ENCODE results near the gene EYS.
"Not testable (repeated sequence)": the region's sequence is repeated elsewhere in the genome, so short reads cannot be mapped to it uniquely, and the experiment has no call there.

The EYS gene

DNA sequence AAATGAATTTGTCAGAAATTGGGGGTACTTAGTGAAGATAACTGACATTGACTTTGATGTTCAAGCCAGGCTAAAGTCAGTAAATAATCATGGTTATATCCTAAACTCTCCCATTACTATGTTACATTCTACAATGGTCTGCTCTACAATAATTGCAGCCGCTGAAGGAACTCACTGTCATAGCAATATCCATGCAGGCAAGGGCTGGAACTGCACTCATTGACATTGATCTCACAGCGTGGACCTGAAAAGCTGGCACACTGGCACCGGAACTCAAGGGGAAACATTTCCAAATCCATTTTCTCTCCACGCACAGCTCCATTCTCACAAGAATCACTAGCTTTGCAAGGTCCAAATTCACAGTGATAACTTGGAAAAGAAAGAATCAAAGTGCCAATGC, 702.7 kb downstream of the EYS start:
- no peaks in the 10 kb centered on the region for H3K9me3 ChIP-seq (replicated peaks; ENCODE audit: low read length)
- H3K9ac ChIP-seq (ENCODE audit: low read depth, low read length): no peak overlapping the region
- no peak overlapping the region for H3K4me2 ChIP-seq (ENCODE audit: low read length)
- H3K27me3 ChIP-seq (ENCODE audit: control insufficient read depth, insufficient read depth, low read length): no peaks in the 10 kb centered on the region
- H3K36me3 ChIP-seq (ENCODE audit: insufficient read depth, low read length): no peaks in the 10 kb centered on the region
- no peak overlapping the region for H3K4me3 ChIP-seq (ENCODE audit: low read length)
- no peaks in the 10 kb centered on the region for H3K4me1 ChIP-seq (ENCODE audit: control insufficient read depth, insufficient read depth, low read length)

DNA sequence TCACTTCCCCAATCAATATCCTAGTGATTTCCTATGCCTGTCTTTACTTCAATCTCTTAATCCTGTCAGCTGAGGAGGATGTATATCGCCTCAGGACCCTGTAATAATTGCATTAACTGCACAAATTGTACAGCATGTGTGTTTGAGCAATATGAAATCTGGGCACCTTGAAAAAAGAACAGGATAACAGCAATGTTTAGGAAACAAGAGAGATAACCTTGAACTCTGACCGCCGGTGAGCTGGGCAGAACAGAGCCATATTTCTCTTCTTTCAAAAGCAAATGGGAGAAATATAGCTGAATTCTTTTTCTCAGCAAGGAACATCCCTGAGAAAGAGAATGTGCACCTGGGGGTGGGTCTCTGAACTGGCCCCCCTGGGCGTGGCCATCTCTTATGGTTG, 704.1 kb downstream of the EYS start:
- not testable (repeated sequence) for H3K9me3 ChIP-seq (replicated peaks; ENCODE audit: low read length)

DNA sequence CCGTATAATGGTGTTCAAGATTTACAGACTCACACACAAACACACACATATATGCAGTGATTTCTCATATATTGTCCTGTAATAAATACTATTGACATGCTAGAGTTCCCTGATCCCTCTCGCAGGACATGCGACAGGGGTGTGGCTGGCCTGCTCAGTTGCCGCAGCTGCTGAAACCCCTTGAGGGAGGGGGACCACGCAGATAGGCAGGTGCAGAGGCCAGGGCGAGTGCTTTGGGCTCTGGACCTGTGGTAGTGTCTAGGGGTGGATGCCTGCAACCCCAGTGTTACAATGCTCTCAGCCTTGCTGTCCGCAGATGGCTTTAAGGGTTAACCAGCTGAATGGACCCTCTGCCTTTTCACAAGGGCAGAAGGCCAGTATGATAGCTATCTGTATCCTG, 706.2 kb downstream of the EYS start:
- Histone ChIP-seq H3K27me3 (ENCODE audit: control insufficient read depth, insufficient read depth, low read length) (no peaks in the 10 kb centered on the region), H3K36me3 (ENCODE audit: insufficient read depth, low read length) (no peaks in the 10 kb centered on the region), H3K4me3 (ENCODE audit: low read length) (no peak overlapping the region), H3K9ac (ENCODE audit: low read depth, low read length) (no peak overlapping the region), H3K9me3 (replicated peaks; ENCODE audit: low read length) (no peaks in the 10 kb centered on the region), H3K4me2 (ENCODE audit: low read length) (no peak overlapping the region), H3K4me1 (ENCODE audit: control insufficient read depth, insufficient read depth, low read length) (no peaks in the 10 kb centered on the region)

More for the DNA sequence above, 704.1 kb downstream of the EYS start:
- H3K4me2 ChIP-seq (ENCODE audit: low read length); H3K4me1 ChIP-seq (ENCODE audit: control insufficient read depth, insufficient read depth, low read length); H3K4me3 ChIP-seq (ENCODE audit: low read length); H3K36me3 ChIP-seq (ENCODE audit: insufficient read depth, low read length); H3K9ac ChIP-seq (ENCODE audit: low read depth, low read length); H3K27me3 ChIP-seq (ENCODE audit: control insufficient read depth, insufficient read depth, low read length): not testable (repeated sequence)

DNA sequence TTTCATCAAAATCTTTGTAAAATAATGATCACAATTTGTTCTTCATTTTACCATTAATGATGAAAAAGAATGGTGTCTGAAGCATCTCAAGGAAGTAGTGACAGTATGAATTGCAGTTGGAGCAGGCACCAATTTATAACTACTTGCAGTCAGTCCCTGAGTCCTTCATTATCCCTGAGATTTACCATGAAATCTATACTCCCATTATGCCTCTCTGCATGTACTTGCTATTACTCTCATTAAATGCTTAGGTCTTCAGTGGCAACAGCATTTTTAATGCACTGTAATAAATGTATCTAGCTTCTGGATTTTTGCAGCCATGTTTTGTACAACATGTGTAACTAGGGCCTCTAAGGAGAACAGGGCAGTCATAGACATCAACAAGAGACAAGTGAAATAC, 708.8 kb downstream of the EYS start:
- Histone ChIP-seq H3K9ac (ENCODE audit: low read depth, low read length) (no peak overlapping the region), H3K4me2 (ENCODE audit: low read length) (no peak overlapping the region), H3K36me3 (ENCODE audit: insufficient read depth, low read length) (no peaks in the 10 kb centered on the region), H3K27me3 (ENCODE audit: control insufficient read depth, insufficient read depth, low read length) (no peaks in the 10 kb centered on the region), H3K9me3 (replicated peaks; ENCODE audit: low read length) (no peaks in the 10 kb centered on the region), H3K4me3 (ENCODE audit: low read length) (no peak overlapping the region), H3K4me1 (ENCODE audit: control insufficient read depth, insufficient read depth, low read length) (no peaks in the 10 kb centered on the region)

DNA sequence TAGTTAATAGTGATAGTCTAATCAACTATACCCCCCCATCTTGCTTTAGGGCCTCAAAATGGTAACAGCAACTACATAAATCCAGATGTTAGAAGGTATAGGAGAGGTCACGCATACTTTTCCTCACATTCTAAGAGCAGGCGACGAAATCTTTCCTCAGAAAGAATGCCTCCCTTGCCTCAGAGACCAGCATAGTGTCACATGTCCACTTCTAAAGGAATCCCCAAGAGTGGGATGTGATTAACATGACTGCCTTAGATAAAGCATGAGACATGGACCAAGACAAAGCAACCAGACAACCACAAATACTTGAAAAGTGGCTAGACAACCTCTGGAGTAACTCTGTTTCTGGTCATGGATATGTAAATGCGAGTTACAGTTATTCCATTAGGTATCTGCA, 710.7 kb downstream of the EYS start:
- no peaks in the 10 kb centered on the region for H3K27me3 ChIP-seq (ENCODE audit: control insufficient read depth, insufficient read depth, low read length)
- H3K9me3 ChIP-seq (replicated peaks; ENCODE audit: low read length): no peaks in the 10 kb centered on the region
- no peak overlapping the region for H3K4me2 ChIP-seq (ENCODE audit: low read length)
- H3K4me3 ChIP-seq (ENCODE audit: low read length): no peak overlapping the region
- H3K36me3 ChIP-seq (ENCODE audit: insufficient read depth, low read length): no peaks in the 10 kb centered on the region
- no peaks in the 10 kb centered on the region for H3K4me1 ChIP-seq (ENCODE audit: control insufficient read depth, insufficient read depth, low read length)
- H3K9ac ChIP-seq (ENCODE audit: low read depth, low read length): no peak overlapping the region

DNA sequence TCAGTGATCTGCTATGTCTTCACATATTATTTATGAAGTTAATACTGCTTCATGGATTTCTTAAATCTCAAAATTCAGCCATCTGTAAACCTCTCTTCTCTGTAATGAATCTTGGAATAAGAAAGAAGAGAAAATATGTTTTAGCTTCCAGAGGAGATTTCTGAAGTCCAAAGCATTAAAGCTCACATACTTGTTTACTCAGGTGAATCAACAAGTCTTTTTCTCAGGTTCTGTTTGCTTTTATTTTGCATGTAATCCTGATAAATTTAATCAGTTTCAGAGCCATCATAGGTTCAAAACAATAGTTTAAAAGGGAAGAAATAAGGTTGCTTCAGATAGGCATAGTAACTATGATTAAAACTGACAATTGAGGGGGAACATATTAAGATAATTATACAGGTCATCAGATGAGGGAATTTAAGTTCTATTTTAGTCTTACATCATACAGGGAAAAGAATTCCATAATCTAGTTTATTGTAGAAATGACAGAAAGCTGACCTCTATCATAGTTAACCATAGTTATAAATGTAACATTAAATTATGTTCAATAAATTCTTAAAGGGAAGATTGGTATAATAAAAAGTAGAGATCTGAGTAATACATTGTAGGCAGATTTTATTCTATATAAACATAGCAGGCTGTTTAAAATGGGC, 716.2 kb downstream of the EYS start:
- no peaks in the 10 kb centered on the region for H3K27me3 ChIP-seq (ENCODE audit: control insufficient read depth, insufficient read depth, low read length)
- no peaks in the 10 kb centered on the region for H3K9me3 ChIP-seq (replicated peaks; ENCODE audit: low read length)
- no peaks in the 10 kb centered on the region for H3K36me3 ChIP-seq (ENCODE audit: insufficient read depth, low read length)
- no peak overlapping the region for H3K4me2 ChIP-seq (ENCODE audit: low read length)
- H3K9ac ChIP-seq (ENCODE audit: low read depth, low read length): no peak overlapping the region
- no peak overlapping the region for H3K4me3 ChIP-seq (ENCODE audit: low read length)
- H3K4me1 ChIP-seq (ENCODE audit: control insufficient read depth, insufficient read depth, low read length): no peaks in the 10 kb centered on the region

DNA sequence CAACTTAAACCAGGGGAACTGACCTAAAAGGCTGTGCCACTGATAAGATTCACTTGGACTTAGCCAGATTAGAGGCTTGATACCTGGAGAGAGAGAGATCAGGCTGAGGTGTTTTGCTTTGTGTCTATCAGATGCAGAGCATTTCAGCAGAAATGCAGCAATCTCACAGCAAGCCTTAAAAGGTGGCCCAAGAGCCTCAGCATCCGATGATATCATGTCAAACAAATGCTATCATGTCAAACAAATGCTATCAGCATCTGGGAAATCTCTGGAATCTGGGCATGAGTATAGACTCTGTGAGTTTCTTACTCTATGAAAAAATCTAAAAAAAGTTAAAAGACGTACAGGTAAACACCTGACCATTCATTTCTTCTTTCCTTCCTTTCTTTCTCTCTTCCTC, 718.9 kb downstream of the EYS start:
- Histone ChIP-seq H3K9ac (ENCODE audit: low read depth, low read length) (no peak overlapping the region), H3K4me3 (ENCODE audit: low read length) (no peak overlapping the region), H3K4me2 (ENCODE audit: low read length) (no peak overlapping the region), H3K36me3 (ENCODE audit: insufficient read depth, low read length) (no peaks in the 10 kb centered on the region), H3K4me1 (ENCODE audit: control insufficient read depth, insufficient read depth, low read length) (no peaks in the 10 kb centered on the region), H3K9me3 (replicated peaks; ENCODE audit: low read length) (no peaks in the 10 kb centered on the region), H3K27me3 (ENCODE audit: control insufficient read depth, insufficient read depth, low read length) (no peaks in the 10 kb centered on the region)

DNA sequence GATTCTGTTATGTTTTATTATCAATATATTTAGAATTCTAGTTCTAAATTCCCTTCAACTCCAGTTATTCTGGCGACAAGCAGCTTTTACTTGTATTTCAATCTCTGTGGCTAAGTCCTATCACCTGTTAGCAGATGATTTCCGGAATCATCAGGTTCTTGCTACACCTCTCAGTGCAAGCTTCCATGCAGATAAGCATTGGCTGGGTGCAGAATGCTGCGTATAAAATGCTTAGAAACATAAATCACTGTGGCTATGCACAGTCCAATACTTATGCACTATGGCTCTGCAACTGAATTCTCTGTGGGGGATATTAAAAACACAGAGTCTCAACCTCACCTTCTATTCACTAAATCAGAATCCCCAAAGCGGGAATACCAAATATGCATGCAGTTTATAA, 720.0 kb downstream of the EYS start:
- H3K4me2 ChIP-seq (ENCODE audit: low read length): no peak overlapping the region
- no peaks in the 10 kb centered on the region for H3K27me3 ChIP-seq (ENCODE audit: control insufficient read depth, insufficient read depth, low read length)
- H3K4me3 ChIP-seq (ENCODE audit: low read length): no peak overlapping the region
- H3K36me3 ChIP-seq (ENCODE audit: insufficient read depth, low read length): no peaks in the 10 kb centered on the region
- no peak overlapping the region for H3K9ac ChIP-seq (ENCODE audit: low read depth, low read length)
- no peaks in the 10 kb centered on the region for H3K4me1 ChIP-seq (ENCODE audit: control insufficient read depth, insufficient read depth, low read length)
- no peaks in the 10 kb centered on the region for H3K9me3 ChIP-seq (replicated peaks; ENCODE audit: low read length)

DNA sequence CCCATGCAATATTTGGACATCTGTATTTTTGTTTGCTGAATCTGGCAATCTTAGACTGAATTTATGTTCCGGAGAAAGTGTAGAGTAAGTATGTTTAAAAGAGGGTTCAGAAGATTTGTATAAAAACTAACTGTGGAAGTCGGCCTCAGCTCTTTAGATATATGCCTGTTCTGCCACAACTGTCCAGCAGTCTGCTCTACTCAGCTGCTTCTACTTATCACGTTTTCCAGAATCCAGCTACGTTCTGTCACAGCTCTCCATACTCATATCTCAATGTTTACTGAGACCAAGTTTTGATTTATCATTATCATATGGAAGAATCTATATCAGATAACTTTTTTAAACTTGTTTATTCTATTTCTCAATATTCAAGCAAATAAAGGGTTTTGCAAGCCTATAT, 721.3 kb downstream of the EYS start:
- H3K36me3 ChIP-seq (ENCODE audit: insufficient read depth, low read length): no peaks in the 10 kb centered on the region
- no peak overlapping the region for H3K9ac ChIP-seq (ENCODE audit: low read depth, low read length)
- H3K4me3 ChIP-seq (ENCODE audit: low read length): no peak overlapping the region
- H3K4me2 ChIP-seq (ENCODE audit: low read length): no peak overlapping the region
- no peaks in the 10 kb centered on the region for H3K27me3 ChIP-seq (ENCODE audit: control insufficient read depth, insufficient read depth, low read length)
- no peaks in the 10 kb centered on the region for H3K4me1 ChIP-seq (ENCODE audit: control insufficient read depth, insufficient read depth, low read length)
- H3K9me3 ChIP-seq (replicated peaks; ENCODE audit: low read length): no peaks in the 10 kb centered on the region

DNA sequence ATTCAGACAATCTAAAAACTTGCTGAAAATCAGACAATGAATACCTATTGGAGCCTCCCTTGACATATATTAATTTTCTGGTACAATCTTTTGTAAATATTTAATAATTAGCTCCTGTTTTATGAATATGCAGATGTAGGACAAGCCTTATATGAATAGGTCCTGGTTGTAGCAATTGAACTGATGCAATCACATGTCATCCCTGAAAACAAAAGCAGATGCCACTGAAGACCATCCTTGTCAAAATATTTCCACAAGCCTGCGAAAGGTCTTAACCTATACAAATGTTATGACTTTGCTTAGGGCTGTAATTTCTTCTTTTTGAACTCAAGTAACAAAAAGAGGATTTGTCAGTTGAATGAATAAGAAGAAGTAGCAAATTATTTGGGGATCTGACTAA, 722.1 kb downstream of the EYS start:
- Histone ChIP-seq H3K36me3 (ENCODE audit: insufficient read depth, low read length) (no peaks in the 10 kb centered on the region), H3K27me3 (ENCODE audit: control insufficient read depth, insufficient read depth, low read length) (no peaks in the 10 kb centered on the region), H3K9ac (ENCODE audit: low read depth, low read length) (no peak overlapping the region), H3K9me3 (replicated peaks; ENCODE audit: low read length) (no peaks in the 10 kb centered on the region), H3K4me3 (ENCODE audit: low read length) (no peak overlapping the region), H3K4me1 (ENCODE audit: control insufficient read depth, insufficient read depth, low read length) (no peaks in the 10 kb centered on the region), H3K4me2 (ENCODE audit: low read length) (no peak overlapping the region)

DNA sequence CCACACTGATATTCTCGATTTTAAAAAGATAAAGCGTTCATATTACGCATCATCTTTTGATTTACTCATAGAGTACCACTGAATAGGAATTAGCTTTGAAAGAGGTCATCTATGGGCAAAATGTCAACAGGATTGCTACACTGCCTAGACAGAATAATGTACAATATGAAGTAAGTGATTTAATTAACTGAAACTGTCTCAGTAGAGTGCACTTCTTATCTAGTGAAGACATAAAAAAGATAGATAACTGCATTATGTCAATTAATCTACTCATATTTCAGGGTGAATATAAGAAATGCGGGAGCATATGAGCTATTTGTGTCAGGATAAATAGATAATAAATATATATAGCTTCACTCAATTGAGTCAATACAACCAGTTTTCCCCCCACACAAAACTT, 723.9 kb downstream of the EYS start:
- Histone ChIP-seq H3K4me1 (ENCODE audit: control insufficient read depth, insufficient read depth, low read length) (no peaks in the 10 kb centered on the region), H3K27me3 (ENCODE audit: control insufficient read depth, insufficient read depth, low read length) (no peaks in the 10 kb centered on the region), H3K4me3 (ENCODE audit: low read length) (no peak overlapping the region), H3K4me2 (ENCODE audit: low read length) (no peak overlapping the region), H3K9ac (ENCODE audit: low read depth, low read length) (no peak overlapping the region), H3K36me3 (ENCODE audit: insufficient read depth, low read length) (no peaks in the 10 kb centered on the region), H3K9me3 (replicated peaks; ENCODE audit: low read length) (no peaks in the 10 kb centered on the region)

DNA sequence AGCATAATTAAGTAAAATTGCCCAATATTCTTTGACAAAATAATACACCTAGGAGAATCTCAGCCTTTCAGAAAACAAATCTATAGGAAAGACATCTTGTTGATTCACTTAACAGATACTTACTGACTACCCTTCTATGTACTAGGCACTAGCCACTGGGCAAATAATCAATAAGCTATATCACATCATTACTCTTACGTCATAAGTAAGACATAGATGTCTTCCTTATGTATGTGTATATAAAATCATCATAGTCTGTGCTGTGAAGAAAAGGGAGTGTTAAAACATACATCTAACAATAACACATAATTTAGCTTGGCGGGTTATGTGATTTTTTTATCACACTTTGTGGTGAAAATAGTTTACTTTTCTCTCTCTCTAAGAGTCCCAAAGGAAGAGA, 733.9 kb downstream of the EYS start:
- H3K4me1 ChIP-seq (ENCODE audit: control insufficient read depth, insufficient read depth, low read length): no peaks in the 10 kb centered on the region
- no peak overlapping the region for H3K4me2 ChIP-seq (ENCODE audit: low read length)
- H3K9ac ChIP-seq (ENCODE audit: low read depth, low read length): no peak overlapping the region
- no peaks in the 10 kb centered on the region for H3K36me3 ChIP-seq (ENCODE audit: insufficient read depth, low read length)
- H3K4me3 ChIP-seq (ENCODE audit: low read length): no peak overlapping the region
- peaks cover 6% of the 10 kb centered on the region for H3K9me3 ChIP-seq (replicated peaks; ENCODE audit: low read length)
- no peaks in the 10 kb centered on the region for H3K27me3 ChIP-seq (ENCODE audit: control insufficient read depth, insufficient read depth, low read length)

Measured in skeletal muscle satellite cell (primary cell).